Spleen (tissue), 11 donors: ENCODE data around the gene FBN3. TPM values are rescaled to one million over a fixed set of nuclear protein-coding genes. Genes with fewer than 3 reads are reported as not detected.

Experiments
- DNase-seq: peaks from one replicate; pipeline ENCODE4 v3.0.0-alpha.2; 2020
- H3K27ac ChIP-seq, 8 donors: fragments of 200-600 bp; sonication (generic) in 7 of 8; 1 replicate in 4 of 8; 2 replicates in 4 of 8; pipeline versions ENCODE4 v1.5.0 to v1.8.0; 2016 to 2021; ENCODE audit warnings: inconsistent platforms in 4 of 8, mild to moderate bottlenecking in 4 of 8, moderate library complexity in 1 of 8
- H3K27me3 ChIP-seq, 7 donors: fragments of 200-600 bp; sonication (generic) in 6 of 7; replicated peaks in 1 of 7; 1 replicate in 4 of 7; 2 replicates in 3 of 7; pipeline versions ENCODE4 v1.5.0 to v1.8.0; 2016 to 2021; ENCODE audit warnings: inconsistent platforms in 3 of 7, mild to moderate bottlenecking in 1 of 7
- H3K36me3 ChIP-seq, 6 donors: fragments of 200-600 bp; sonication (generic) in 5 of 6; 1 replicate in 4 of 6; 2 replicates in 2 of 6; pipeline versions ENCODE4 v1.5.0 to v1.8.0; 2016 to 2021; ENCODE audit warnings: inconsistent platforms in 2 of 6
- H3K4me1 ChIP-seq, 6 donors: fragments of 200-600 bp; sonication (generic) in 5 of 6; 1 replicate in 3 of 6; 2 replicates in 3 of 6; pipeline versions ENCODE4 v1.5.0 to v1.8.0; 2016 to 2021; ENCODE audit warnings: inconsistent platforms in 3 of 6
- H3K4me3 ChIP-seq, 8 donors: fragments of 200-600 bp; sonication (generic) in 7 of 8; 1 replicate in 4 of 8; 2 replicates in 4 of 8; pipeline versions ENCODE4 v1.5.0 to v1.8.0; 2016 to 2021; ENCODE audit warnings: inconsistent platforms in 4 of 8, mild to moderate bottlenecking in 4 of 8, moderate library complexity in 2 of 8
- H3K9me3 ChIP-seq, 8 donors: fragments of 200-600 bp; sonication (generic) in 7 of 8; 1 replicate in 4 of 8; 2 replicates in 4 of 8; pipeline versions ENCODE4 v1.5.0 to v1.8.0; 2016 to 2021; ENCODE audit warnings: inconsistent platforms in 4 of 8
- CTCF ChIP-seq, 11 experiments: fragments of 200-600 bp in 7 of 11; fragments of 450-650 bp in 4 of 11; sonication (generic) in 4 of 11; IDR thresholded peaks in 8 of 11; conservative IDR thresholded peaks in 3 of 11; 1 replicate in 7 of 11; 2 replicates in 4 of 11; pipeline versions ENCODE4 v1.4.0 to v1.8.0; 2016 to 2021; ENCODE audit warnings: antibody characterized with exemption in 11 of 11, inconsistent platforms in 4 of 11, mild to moderate bottlenecking in 1 of 11
- POLR2A ChIP-seq, 3 donors: fragments of 450-650 bp; IDR thresholded peaks; one replicate each; pipeline ENCODE4 v1.5.1; 2017; ENCODE audit warnings: antibody characterized with exemption in 3 of 3, mild to moderate bottlenecking in 1 of 3
- POLR2AphosphoS5 ChIP-seq, 3 donors: sonication (generic); formaldehyde crosslinking; IDR thresholded peaks; one replicate each; pipeline ENCODE4 v1.5.1; 2017; ENCODE audit warnings: antibody characterized with exemption in 3 of 3
- WGBS, 5 donors: extraction: QIAGEN DNeasy Blood & Tissue Kit in 3 of 5; methylation state at CpG; one replicate each; pipeline versions ENCODE4 v1.1.5 to v1.1.7; 2013 to 2018; 5-methylcytosine and 5-hydroxymethylcytosine counted together
- intact Hi-C: fragments of 100-400 bp; cut with DNase I; formaldehyde crosslinking; loops from one replicate; pipeline ENCODE4 v1.15.0; 2023; ENCODE audit warnings: low total_unique reads
- polyA plus RNA-seq, 3 donors: library from polyadenylated mRNA; stranded (reverse); fragments of 200-250 nt; gene quantifications; one replicate each; pipeline ENCODE4 v1.2.1, GENCODE V29; 2013
- total RNA-seq, 7 donors: library from RNA; depleted of rRNA in 3 of 7; stranded (reverse); fragments of >200 nt in 3 of 7; fragmentation: NEBNext Ultra II Directional in 4 of 7; extraction: Animal tissue kit (Norgen Biotek cat#: 25700) in 4 of 7; gene quantifications; one replicate each; pipeline versions ENCODE4 v1.1.0 to v1.2.1, GENCODE V29; 2016 to 2021
- donor health status: healthy with polysubstance abuse.
- donor health status: DM: no; HTN: no; CAD: no; lungs with moderate emphysema.
- donor health status: DM: no; HTN: no; CAD: no.
- donor health status: Bipolar disorder and iron deficiency.
- donor health status: healthy.
- donor health status: DM: no; HTN: no; CAD: no.
- donor health status: DM: yes; HTN: yes; CAD: no.

Gene FBN3
- total and polyA plus RNA-seq, 10 donors = 0.02 TPM; not detected in 9

GRCh38 chr19:8123683-8124082 is 25.7 kb downstream of the FBN3 start:
- Histone ChIP-seq H3K36me3 (no peaks in the 10 kb centered on the region), H3K4me1 (no peaks in the 10 kb centered on the region), H3K9me3 (no peaks in the 10 kb centered on the region), H3K27ac (no peak overlapping the region), H3K4me3 (no peak overlapping the region), H3K27me3 (peaks cover 0 to 18% (median 0%) of the 10 kb centered on the region in 7 donors)
- intact Hi-C loops = no loop called here
- WGBS, 5 donors = 81 to 89% (median 85%) methylated on average over 19 to 22 of the region's 22 CpGs
- TF ChIP-seq POLR2AphosphoS5 (IDR thresholded peaks at IDR 0.05) (no peak), POLR2A (IDR thresholded peaks at IDR 0.05) (no peak), CTCF (IDR thresholded peaks at IDR 0.05 in 8 of 11, conservative IDR thresholded peaks at IDR 0.05 in 3 of 11) (no peak)
- no peak for DNase-seq

DNA sequence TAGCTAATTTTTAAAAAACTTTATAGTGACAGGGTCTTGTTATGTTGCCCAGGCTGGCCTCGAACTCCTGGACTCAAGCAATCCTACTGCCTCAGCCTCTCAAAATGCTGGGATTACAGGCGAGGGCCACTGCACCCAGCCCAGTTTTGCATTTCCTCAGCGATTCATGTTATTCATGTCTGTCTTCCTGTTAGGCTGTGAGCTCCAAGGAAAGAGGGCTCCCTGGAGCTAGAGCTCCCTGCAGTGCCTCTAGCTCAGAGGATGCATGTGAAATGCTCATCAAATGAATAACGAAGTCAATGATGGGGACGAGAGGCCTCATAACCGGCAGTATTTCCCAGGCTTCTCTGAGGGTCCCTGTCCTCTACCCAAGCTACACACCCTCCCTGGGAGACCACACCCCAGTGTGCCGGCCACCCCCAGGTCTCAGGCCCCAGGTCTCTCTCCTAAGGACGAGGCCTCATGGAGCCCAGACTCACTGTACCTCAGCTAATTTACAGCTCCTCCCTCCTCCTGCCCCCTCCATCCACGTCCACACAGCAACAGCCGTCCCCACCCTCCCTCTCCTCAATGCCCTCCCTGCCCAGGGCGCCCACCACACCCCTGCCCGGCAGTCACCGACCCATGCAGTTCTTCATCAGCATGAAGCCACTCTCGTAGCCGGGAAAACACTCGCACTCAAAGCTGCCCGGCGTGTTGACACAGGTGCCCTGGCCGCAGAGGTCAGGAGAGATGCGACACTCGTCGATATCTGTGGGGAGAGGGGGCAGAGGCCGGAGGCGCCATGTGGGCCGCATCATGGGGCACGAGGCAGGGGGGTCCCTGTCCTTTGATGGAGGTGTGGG is 28.5 kb downstream of the FBN3 start:
- Histone ChIP-seq H3K27ac (no peak overlapping the region), H3K9me3 (no peaks in the 10 kb centered on the region), H3K36me3 (no peaks in the 10 kb centered on the region), H3K4me3 (no peak overlapping the region), H3K27me3 (peaks cover 0 to 15% (median 0%) of the 10 kb centered on the region in 7 donors), H3K4me1 (no peaks in the 10 kb centered on the region)
- TF ChIP-seq CTCF (IDR thresholded peaks at IDR 0.05 in 8 of 11, conservative IDR thresholded peaks at IDR 0.05 in 3 of 11) (no peak), POLR2AphosphoS5 (IDR thresholded peaks at IDR 0.05) (no peak), POLR2A (IDR thresholded peaks at IDR 0.05) (no peak)
- WGBS, 5 donors = 84 to 88% (median 86%) methylated on average over 25 to 26 of the region's 26 CpGs
- DNase-seq = no peak
- intact Hi-C loops = no loop called here

- H3K36me3 ChIP-seq = no peaks in the 10 kb centered on the region
- WGBS, 5 donors = 91 to 98% (median 96%) methylated on average over 2 of the region's 2 CpGs
- no peak overlapping the region for H3K27ac ChIP-seq
- H3K4me3 ChIP-seq = no peak overlapping the region
- intact Hi-C loops = no loop called here
- H3K27me3 ChIP-seq = peaks cover 0 to 7% (median 0%) of the 10 kb centered on the region in 7 donors
- no peaks in the 10 kb centered on the region for H3K4me1 ChIP-seq
- TF ChIP-seq POLR2AphosphoS5 (IDR thresholded peaks at IDR 0.05) (no peak), POLR2A (IDR thresholded peaks at IDR 0.05) (no peak), CTCF (IDR thresholded peaks at IDR 0.05 in 8 of 11, conservative IDR thresholded peaks at IDR 0.05 in 3 of 11) (no peak)
- DNase-seq = no peak
- H3K9me3 ChIP-seq = no peaks in the 10 kb centered on the region
Observed at GRCh38 chr19:8117991-8118390, 31.4 kb downstream of the FBN3 start.

GRCh38 chr19:8116437-8117293 is 32.7 kb downstream of the FBN3 start:
- intact Hi-C loops = no loop called here
- DNase-seq = no peak
- 72 to 89% (median 84%) methylated on average over 16 to 23 of the region's 23 CpGs for WGBS, 5 donors

More at GRCh38 chr19:8116437-8117293, 32.7 kb downstream of the FBN3 start:
- H3K4me1 ChIP-seq = no peaks in the 10 kb centered on the region
- H3K27ac ChIP-seq = no peak overlapping the region
- peaks cover 0 to 7% (median 0%) of the 10 kb centered on the region in 7 donors for H3K27me3 ChIP-seq
- no peak overlapping the region for H3K4me3 ChIP-seq
- TF ChIP-seq POLR2A (IDR thresholded peaks at IDR 0.05) (no peak), POLR2AphosphoS5 (IDR thresholded peaks at IDR 0.05) (no peak), CTCF (IDR thresholded peaks at IDR 0.05 in 8 of 11, conservative IDR thresholded peaks at IDR 0.05 in 3 of 11) (no peak)
- H3K9me3 ChIP-seq = no peaks in the 10 kb centered on the region
- H3K36me3 ChIP-seq = no peaks in the 10 kb centered on the region
